GM12878 (cell line): ENCODE results near the gene KIF25. TPM values are rescaled to one million over a fixed set of nuclear protein-coding genes. Genes with fewer than 3 reads are reported as not detected.

Source experiments
- ATAC-seq: fragments of 200-7000 bp; cut with Tn5 transposase; 3 replicates; pipeline ENCODE4 v1.9.1; 2020; ENCODE audit warnings: mild to moderate bottlenecking, moderate library complexity
- BruUV-seq: library from RNA; stranded (reverse); fragments of 400-500 nt; replicated peaks from 2 replicates; lab custom pipeline; 2021; lab: Mats Ljungman, UMichigan
- CTCF ChIA-PET: fragments of 300-600 bp; sonication (Branson Sonifier 250); formaldehyde crosslinking; extraction: SDS; loops from one replicate; lab custom pipeline; 2021; ENCODE audit warnings: inconsistent platforms; lab: Yijun Ruan, JAX
- POLR2A ChIA-PET: fragments of 350-600 bp; formaldehyde crosslinking; extraction: SDS; loops from one replicate; lab custom pipeline; 2021; ENCODE audit warnings: inconsistent platforms; lab: Charles Lee
- RAD21 ChIA-PET: fragments of 300-600 bp; sonication (Branson Sonifier 250); formaldehyde crosslinking; loops from one replicate; lab custom pipeline; 2023; ENCODE audit warnings: antibody characterized with exemption; ENCODE audit not compliant: unreplicated experiment; lab: Charles Lee
- SMC1A ChIA-PET: fragments of 300-600 bp; sonication (Branson Sonifier 250); formaldehyde crosslinking; loops from one replicate; lab custom pipeline; 2023; ENCODE audit not compliant: unreplicated experiment, uncharacterized antibody; lab: Charles Lee
- DNase-seq: peaks from one replicate; pipeline ENCODE4 v3.0.0-alpha.2; 2011; ENCODE audit warnings: low read depth, low spot score
- FAIRE-seq: peaks from 3 replicates; lab custom pipeline; 2011; peaks lifted over from hg19 to GRCh38; lab: Jason Lieb, UNC
- H2AFZ ChIP-seq: 2 replicates; pipeline ENCODE4 v1.6.0; 2011; ENCODE audit warnings: low read depth, low read length, control low read depth; ENCODE audit not compliant: control insufficient read depth
- H3K27ac ChIP-seq: 2 replicates; pipeline ENCODE4 v1.5.1; 2011; ENCODE audit warnings: control low read depth; ENCODE audit not compliant: control insufficient read depth, insufficient read depth
- H3K27me3 ChIP-seq, 2 experiments: replicated peaks in 1 of 2; 2 replicates each; pipeline versions ENCODE4 v1.6.0 to v1.6.1; 2011; ENCODE audit warnings: low read length in 1 of 2; ENCODE audit not compliant: control insufficient read depth in 2 of 2, insufficient read depth in 2 of 2
- H3K36me3 ChIP-seq, 2 experiments: 2 replicates each; pipeline ENCODE4 v1.5.1; 2011; ENCODE audit warnings: low read length in 1 of 2; ENCODE audit not compliant: control insufficient read depth in 2 of 2, insufficient read depth in 2 of 2
- H3K4me1 ChIP-seq: 2 replicates; pipeline ENCODE4 v1.6.1; 2011; ENCODE audit warnings: mild to moderate bottlenecking, low read length, moderate library complexity, mixed read lengths; ENCODE audit not compliant: control insufficient read depth, insufficient read depth
- H3K4me2 ChIP-seq: 2 replicates; pipeline ENCODE4 v1.6.0; 2011; ENCODE audit warnings: control low read depth; ENCODE audit not compliant: control insufficient read depth, insufficient read depth
- H3K4me3 ChIP-seq: fragments of 200-600 bp; sonication (generic); 2 replicates; pipeline ENCODE4 v1.5.1; 2016
- H3K79me2 ChIP-seq: 2 replicates; pipeline ENCODE4 v1.6.0; 2011; ENCODE audit warnings: low read length; ENCODE audit not compliant: control insufficient read depth, insufficient read depth
- H3K9ac ChIP-seq: 2 replicates; pipeline ENCODE4 v1.8.0; 2011; ENCODE audit warnings: low read length, control low read depth, mixed read lengths; ENCODE audit not compliant: control insufficient read depth, insufficient read depth
- H3K9me3 ChIP-seq: replicated peaks from 3 replicates; pipeline ENCODE4 v1.5.1; 2011; ENCODE audit warnings: mild to moderate bottlenecking, low read length; ENCODE audit not compliant: control insufficient read depth, insufficient read depth
- H4K20me1 ChIP-seq: 2 replicates; pipeline ENCODE4 v1.6.0; 2011; ENCODE audit not compliant: control insufficient read depth, insufficient read depth
- NRF1 ChIP-seq: conservative IDR thresholded peaks from 2 replicates; pipeline ENCODE4 v1.6.1; 2011; ENCODE audit warnings: mild to moderate bottlenecking, low read depth, low read length, improper control_type of control experiment
- PAX5 ChIP-seq: IDR thresholded peaks from 2 replicates; pipeline ENCODE4 v1.6.1; 2011; ENCODE audit warnings: low read depth, low read length, borderline replicate concordance
- SMAD1 ChIP-seq: fragments of 450-650 bp; IDR thresholded peaks from 2 replicates; pipeline ENCODE4 v1.6.1; 2018; ENCODE audit warnings: mild to moderate bottlenecking, low read depth; ENCODE audit not compliant: partially characterized antibody
- WGBS: methylation state at CpG from one replicate; pipeline ENCODE4 v1.1.6; 2016; ENCODE audit warnings: low lambda C conversion rate; ENCODE audit not compliant: insufficient replicate concordance, insufficient coverage; ENCODE audit errors: missing lambda C conversion rate; 5-methylcytosine and 5-hydroxymethylcytosine counted together
- in situ Hi-C: fragments of 300-500 bp; cut with MboI; formaldehyde crosslinking; loops from 9 replicates; pipeline ENCODE4 v1.14.3; 2018; ENCODE audit warnings: mixed read lengths
- intact Hi-C: fragments of 100-400 bp; cut with micrococcal nuclease; formaldehyde crosslinking; loops from one replicate; pipeline ENCODE4 v1.14.2; 2022; ENCODE audit not compliant: unreplicated experiment
- polyA plus RNA-seq, 11 experiments: library from polyadenylated mRNA; depleted of rRNA in 4 of 11; unstranded in 6 of 11; stranded (reverse) in 5 of 11; fragments of >200 nt; fragmentation: Nextera tagmentation in 4 of 11; fragmentation: Illumina TruSeq in 1 of 11; extraction: Ambion mirVana in 4 of 11; extraction: Trizol in 1 of 11; gene quantifications; 1 replicate in 1 of 11; 2 replicates in 10 of 11; pipeline versions ENCODE4 v1.2.1 to v1.2.3, GENCODE V29; 2011 to 2016; ENCODE audit warnings: inconsistent platforms in 2 of 11, missing spikeins in 2 of 11, low read depth in 1 of 11
- total RNA-seq, 4 experiments: library from RNA; depleted of rRNA in 3 of 4; stranded (reverse); fragments of >200 nt in 3 of 4; fragmentation: Illumina TruSeq in 1 of 4; extraction: Trizol in 1 of 4; gene quantifications; 2 replicates each; pipeline versions ENCODE4 v1.2.1 to v1.2.3, GENCODE V29; 2013 to 2021
- TF ChIP-seq, protein P1 (sequence below): fragments of 450-650 bp; IDR thresholded peaks from 2 replicates; pipeline ENCODE4 v1.6.1; 2016; ENCODE audit warnings: mild to moderate bottlenecking, moderate library complexity, borderline replicate concordance

Gene KIF25
- total and polyA plus RNA-seq, 10 of the 15 experiments (the other 5 are each of a cell fraction or from before 2014, with no cell fraction given) = not detected

DNA sequence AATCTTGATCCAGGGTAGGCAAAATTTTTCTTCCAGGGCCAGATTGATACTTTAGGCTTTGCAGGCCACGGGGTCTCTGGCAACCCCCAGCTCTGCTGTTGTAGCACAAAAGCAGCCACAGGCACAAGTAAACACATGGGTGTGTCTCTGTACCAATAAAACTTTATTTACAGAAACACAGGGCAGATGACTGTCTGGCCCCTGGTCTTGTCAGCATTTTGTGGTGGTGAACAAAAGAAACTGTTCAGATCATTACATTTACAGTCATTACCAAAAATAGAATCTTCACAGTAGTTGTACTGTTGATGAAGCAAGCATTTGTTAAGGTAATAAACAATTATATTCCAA is 45.0 kb upstream of the KIF25 start:
- DNase-seq (no peak), ATAC-seq (no peak), FAIRE-seq (no peak)
- TF ChIP-seq SMAD1 (no peak), PAX5 (no peak), NRF1 (no peak)
- TF ChIP-seq, protein P1, sequence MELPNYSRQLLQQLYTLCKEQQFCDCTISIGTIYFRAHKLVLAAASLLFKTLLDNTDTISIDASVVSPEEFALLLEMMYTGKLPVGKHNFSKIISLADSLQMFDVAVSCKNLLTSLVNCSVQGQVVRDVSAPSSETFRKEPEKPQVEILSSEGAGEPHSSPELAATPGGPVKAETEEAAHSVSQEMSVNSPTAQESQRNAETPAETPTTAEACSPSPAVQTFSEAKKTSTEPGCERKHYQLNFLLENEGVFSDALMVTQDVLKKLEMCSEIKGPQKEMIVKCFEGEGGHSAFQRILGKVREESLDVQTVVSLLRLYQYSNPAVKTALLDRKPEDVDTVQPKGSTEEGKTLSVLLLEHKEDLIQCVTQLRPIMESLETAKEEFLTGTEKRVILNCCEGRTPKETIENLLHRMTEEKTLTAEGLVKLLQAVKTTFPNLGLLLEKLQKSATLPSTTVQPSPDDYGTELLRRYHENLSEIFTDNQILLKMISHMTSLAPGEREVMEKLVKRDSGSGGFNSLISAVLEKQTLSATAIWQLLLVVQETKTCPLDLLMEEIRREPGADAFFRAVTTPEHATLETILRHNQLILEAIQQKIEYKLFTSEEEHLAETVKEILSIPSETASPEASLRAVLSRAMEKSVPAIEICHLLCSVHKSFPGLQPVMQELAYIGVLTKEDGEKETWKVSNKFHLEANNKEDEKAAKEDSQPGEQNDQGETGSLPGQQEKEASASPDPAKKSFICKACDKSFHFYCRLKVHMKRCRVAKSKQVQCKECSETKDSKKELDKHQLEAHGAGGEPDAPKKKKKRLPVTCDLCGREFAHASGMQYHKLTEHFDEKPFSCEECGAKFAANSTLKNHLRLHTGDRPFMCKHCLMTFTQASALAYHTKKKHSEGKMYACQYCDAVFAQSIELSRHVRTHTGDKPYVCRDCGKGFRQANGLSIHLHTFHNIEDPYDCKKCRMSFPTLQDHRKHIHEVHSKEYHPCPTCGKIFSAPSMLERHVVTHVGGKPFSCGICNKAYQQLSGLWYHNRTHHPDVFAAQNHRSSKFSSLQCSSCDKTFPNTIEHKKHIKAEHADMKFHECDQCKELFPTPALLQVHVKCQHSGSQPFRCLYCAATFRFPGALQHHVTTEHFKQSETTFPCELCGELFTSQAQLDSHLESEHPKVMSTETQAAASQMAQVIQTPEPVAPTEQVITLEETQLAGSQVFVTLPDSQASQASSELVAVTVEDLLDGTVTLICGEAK = peak; percentile 81
- intact Hi-C loops = no loop called here
- POLR2A ChIA-PET = no interaction called here
- Histone ChIP-seq H3K9me3 (no peaks in the 10 kb centered on the region), H3K79me2 (no peaks in the 10 kb centered on the region), H3K27me3 (no peaks in the 10 kb centered on the region), H3K27ac (no peak overlapping the region), H4K20me1 (no peaks in the 10 kb centered on the region), H2AFZ (no peak overlapping the region), H3K4me2 (no peak overlapping the region), H3K9ac (no peak overlapping the region), H3K4me3 (no peak overlapping the region), H3K36me3 (peaks cover 9 to 12% of the 10 kb centered on the region in 2 experiments), H3K4me1 (no peaks in the 10 kb centered on the region)
- 91% methylated on average over 1 of the region's 1 CpG for WGBS
- CTCF ChIA-PET = no interaction called here
- SMC1A ChIA-PET = no interaction called here
- no TSS peak for BruUV-seq
- RAD21 ChIA-PET = no interaction called here
- in situ Hi-C loops = no loop called here
